ENCODE measurements around the gene FBLIM1.

Gene FBLIM1

DNA sequence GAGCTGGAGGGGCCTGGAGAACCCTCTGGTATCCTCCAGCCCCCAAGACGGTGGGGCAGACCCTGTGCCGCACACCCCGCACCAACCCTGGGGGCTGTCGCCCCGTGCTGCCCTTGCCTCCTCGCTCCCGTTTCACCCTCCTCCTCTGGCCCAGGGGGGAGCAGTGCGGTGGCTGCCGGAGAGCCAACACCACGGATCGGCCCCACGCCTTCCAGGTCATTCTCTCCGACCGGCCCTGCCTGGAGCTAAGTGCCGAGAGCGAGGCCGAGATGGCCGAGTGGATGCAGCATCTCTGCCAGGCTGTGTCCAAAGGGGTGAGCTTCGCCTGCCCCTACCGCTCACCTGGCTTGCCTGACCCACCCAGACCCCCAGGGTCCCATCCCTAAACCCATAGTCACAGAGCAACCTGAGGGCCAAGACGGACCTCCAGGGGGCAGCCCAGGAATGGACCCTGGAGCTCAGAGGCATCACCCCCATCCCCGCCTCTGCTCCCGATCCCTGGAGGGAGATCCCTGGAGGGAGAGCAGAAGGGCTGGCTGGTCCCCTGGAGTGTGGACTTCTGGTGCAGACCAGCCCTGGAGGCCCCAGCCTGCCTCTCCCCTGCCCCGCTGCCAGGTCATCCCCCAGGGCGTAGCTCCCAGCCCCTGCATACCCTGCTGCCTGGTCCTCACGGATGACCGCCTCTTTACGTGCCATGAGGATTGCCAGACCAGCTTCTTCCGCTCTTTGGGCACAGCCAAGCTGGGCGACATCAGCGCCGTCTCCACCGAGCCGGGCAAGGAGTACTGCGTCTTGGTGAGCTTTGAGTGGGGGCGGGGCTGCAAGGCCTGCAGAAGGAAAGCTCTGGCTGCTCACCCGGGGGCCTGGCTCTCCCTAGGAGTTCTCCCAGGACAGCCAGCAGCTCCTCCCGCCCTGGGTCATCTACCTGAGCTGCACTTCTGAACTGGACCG, 26.6 kb upstream of the FBLIM1 start:
- no peak for DNase-seq

DNA sequence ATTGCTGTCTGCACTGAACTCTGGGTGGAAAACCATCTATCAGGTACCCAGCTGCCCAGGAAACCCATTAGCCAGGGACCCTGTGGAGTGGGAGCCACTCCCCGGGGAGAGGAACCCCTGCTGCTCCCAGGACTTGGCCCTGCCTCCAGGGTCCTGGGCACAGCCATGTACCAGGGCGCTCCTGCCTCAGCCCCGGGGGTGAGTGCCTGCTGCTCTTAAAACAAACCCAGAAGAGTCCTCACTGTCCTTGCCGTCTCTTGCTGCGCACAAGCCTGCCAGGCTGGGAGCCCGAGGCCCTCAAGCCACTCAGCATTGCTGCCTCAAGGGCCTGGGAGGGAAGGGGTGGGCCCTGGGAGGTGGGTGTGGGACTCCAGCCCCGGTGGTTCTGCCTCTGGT, 25.9 kb upstream of the FBLIM1 start:
- no peak for DNase-seq

DNA sequence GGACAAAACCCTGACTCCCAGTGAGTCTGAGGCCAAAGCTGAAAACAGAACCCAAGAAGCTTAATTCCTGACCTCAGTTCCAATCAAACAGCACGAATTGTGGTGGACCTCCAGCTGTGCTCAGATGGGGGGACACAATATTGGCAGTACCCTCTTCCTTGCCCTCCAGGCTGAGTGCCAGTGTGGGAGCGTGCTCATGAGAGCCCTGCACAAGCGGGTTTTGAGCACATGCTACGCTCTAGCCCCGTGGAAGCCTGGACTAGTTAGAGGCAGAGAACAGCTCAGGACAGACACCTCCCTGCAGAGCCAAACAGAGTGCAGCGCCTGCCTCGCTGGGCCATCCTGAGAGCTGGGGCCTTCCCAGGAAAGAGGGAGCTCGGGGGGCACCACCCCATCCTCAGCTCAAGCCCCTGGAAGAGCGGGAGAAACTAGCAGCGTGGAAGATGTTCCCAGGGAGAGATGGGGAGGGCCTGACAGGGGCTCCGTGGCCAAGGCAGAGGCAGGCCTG, 25.3 kb upstream of the FBLIM1 start:
- DNase-seq: no peak

DNA sequence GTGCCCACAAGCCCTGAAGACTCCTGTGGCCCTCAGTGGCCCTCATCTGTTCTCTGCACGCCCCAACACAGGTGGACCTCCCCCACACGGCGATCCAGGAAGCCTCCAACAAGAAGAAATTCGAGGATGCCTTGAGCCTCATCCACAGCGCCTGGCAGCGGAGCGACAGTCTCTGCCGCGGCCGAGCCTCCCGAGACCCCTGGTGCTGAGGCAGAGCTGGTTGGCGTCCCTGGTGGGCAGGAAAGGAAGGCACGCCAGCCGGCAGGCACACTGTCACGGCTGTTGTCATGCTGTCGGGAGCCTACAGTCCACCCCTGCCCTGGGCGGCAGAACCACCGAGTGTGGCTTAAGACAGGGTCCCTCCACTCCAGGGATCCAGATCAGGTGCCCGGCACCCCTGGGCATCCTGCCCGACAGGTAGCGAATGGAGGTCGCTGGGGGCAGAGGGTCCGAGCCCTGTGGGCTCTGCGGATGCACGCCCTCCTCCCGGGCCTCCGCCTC, 24.8 kb upstream of the FBLIM1 start:
- DNase-seq: no peak

DNA sequence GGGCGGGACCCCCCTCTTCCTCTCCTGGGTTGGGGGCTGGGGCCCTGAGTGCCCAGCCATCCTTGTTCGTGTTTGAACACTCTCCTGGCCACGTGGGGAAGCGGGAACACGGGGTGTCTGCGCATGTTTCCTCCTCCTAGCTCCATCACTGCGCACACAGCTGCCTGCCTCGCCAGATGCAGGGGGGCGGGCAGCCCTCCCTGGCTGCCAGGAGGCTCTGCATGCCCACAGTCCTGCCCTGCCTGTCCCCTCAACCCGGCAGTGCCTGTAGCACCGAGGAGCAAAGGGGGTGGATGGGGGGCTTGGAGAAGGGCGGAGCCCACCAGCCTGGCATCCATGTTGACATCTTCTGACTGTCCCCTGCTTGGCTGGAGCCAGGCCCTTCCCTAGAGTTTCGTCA, 24.3 kb upstream of the FBLIM1 start:
- no peak for DNase-seq

DNA sequence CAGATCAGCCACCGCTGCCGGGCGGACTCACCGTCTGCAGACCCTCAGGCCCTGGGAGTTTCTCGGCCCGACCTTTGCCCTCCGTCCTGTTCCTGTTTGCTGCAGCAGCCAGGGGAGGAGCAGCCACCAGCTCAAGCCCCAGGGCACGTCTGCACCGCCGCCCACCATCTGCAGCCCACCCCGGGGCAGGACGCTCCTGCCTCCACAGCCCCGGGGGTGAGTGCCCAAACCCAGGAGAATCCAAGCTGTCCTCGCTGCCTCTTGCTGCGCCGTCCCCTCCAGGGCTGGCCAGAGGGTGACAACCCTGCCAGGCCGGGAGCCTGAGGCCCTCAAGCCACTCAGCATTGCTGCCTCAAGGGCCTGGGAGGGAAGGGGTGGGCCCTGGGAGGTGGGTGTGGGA, 23.7 kb upstream of the FBLIM1 start:
- no peak for DNase-seq

DNA sequence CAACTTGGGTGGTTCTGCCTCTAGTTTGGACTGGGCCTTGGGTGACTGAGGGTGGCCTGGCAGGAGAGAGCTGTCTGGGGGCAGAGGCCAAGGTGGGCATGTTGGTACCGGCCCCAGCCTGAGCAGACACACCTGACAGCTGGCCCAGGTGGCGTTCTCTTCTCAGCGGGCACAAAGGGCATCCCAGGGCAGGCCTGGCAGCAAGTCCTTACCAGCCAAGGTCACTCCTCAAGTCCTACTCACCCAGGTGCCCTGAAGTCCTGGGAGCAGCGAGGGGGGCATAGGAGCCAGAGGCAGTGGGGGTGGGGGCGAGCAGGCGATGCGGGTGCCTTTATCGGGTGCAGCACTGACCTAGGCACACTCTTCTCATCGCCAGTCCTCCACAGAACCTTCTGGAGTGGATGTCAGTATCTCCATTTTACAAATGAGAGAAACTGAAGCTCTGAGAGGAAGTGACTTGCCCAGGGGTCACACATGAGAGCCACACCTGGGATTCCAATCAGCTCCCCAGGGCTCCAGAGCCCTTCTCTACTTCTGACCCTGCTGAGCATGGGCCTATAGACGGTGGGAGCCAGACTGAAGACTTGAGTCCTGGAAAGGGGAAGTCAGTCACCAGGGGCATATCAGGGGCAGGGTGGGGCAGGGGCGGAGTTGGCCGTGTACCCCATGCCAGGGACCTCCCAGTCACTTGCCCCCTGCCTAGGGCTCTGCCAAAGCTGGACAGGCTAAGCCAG, 23.1 kb upstream of the FBLIM1 start:
- no peak for DNase-seq

DNA sequence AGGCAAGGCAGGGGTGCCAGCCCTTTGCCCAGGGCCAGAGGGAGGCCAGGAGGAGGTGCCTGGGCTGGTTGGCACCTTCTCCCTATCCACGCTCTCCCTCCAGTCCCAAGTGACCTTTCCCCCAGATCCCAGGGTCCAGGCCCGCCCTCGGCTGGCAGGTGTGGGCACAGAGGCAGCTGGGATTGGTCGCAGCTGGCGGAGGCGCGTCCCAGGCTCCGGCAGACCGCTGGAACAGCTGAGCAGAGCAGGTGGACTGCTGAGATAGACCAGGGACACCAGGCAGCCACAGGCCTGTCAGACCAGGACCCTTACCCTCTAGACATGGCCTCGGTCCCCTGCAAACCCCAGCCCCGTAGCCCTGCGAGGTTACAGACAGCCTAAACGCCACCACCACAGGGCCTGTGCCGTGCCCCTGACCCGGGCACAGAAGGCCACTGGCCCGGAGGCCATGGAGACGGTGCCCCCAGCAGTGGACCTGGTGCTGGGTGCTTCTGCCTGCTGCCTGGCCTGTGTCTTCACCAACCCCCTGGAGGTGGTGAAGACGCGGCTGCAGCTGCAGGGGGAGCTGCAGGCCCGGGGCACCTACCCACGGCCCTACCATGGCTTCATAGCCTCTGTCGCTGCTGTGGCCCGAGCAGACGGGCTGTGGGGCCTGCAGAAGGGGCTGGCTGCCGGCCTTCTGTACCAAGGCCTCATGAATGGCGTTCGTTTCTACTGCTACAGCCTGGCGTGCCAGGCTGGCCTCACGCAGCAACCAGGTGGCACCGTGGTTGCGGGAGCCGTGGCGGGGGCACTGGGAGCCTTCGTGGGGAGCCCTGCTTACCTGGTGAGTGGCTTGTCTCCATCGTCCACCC, 22.3 kb upstream of the FBLIM1 start, which contains the start of gene SLC25A34:
TSS of gene SLC25A34 (plus strand) at position 221 of the 854 bp plus-strand sequence. CDS start at position 449, 228 bp downstream.
- DNase-seq: peak; percentile 75

DNA sequence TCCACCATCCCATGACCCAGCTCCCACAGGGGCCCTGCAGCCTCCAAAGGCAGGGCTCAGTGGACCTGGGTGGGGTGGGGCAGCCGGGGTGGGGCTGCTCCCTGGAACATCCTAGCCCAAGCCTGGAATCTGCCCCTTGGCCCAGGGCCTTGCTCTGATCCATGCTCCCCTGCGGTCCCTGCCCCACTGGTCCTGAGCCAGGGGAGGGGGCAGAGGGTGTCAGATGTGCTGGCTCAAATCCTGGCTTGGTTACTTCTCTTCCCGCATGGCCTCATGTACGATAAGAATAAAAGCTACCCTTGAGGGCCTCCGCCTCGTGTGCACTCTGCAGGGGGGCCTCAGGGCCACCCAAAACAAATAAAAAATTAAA, 21.7 kb upstream of the FBLIM1 start:
- DNase-seq: no peak

DNA sequence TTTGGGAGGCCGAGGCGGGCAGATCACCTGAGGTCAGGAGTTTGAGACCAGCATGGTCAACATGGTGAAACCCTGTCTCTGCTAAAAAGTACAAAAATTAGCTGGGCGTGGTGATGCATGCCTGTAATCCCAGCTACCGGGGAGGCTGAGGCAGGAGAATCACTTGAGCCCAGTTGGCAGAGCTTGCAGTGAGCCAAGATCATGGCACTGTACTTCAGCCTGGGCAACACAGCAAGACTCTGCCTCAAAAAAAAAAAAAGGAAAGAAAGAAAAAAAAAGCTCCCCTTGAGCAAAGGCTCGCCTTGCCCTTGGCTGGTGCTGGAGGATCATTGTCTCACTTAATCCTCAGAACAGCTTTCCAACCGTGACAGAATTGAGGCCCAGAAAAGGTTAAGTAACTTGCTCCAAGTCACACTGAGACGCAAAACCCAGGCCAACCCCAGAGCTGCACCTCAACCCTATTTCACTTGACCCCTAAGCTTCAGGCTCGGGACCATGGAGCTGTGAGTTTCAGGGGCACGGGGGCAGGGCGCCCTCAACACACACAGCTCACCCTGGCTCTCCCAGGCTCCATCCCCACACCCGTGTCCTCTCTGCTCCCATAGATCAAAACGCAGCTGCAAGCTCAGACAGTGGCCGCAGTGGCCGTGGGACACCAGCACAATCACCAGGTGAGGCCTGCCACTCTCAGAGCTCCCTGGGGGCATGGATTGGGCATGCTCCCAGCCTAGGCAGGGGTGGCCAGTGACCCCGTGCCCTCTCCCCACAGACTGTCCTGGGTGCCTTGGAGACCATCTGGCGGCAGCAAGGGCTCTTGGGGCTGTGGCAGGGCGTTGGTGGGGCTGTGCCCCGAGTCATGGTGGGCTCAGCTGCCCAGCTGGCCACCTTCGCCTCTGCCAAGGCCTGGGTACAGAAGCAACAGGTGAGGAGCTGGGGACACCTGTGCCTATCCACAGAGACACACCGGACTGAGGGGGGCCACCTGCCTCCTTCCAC, 21.0 kb upstream of the FBLIM1 start:
- no peak for DNase-seq

DNA sequence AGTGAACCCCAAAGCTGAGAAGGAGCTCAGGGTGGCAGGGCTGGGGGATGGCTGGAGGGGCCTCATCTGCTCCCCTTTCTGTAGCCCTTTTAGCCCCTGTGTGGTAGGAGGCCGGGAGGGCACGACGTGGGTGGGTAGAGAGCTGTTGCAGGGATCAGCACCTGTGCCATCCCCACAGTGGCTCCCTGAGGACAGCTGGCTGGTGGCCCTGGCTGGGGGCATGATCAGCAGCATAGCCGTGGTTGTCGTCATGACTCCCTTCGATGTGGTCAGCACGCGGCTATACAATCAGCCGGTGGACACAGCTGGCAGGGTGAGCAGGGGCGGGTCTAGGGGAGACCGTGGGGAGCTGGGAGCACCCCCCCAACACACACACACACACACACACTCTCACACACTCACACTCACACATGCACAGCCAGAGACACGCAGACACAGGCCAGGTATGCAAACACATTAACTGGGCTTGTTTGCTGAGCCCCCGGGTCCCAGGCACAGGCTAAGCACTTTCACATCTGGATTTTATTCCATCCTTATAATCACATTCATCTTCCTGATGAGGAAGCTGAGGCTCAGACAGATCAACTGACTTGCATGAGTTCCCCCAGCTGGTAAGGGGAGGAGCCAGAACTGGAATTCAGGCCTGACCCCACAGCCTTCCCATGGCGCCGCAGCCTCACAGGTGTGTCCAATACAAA, 20.0 kb upstream of the FBLIM1 start:
- DNase-seq: no peak

DNA sequence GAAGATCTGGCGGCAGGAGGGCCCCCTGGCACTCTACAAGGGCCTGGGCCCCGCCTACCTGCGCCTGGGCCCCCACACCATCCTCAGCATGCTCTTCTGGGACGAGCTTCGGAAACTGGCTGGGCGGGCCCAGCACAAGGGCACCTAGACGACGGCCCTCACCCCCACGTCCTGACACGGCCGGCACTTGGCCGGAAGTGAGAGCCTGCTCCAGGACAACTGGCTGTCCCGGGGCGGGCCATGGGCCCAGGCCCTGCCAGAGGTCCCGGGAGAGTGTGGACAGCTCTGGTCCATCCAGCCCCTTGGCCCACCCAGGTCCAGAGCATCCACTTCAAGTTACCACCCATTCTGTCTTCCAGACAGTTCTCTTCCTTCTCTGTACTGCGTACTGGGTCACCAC, 19.3 kb upstream of the FBLIM1 start:
- no peak for DNase-seq

DNA sequence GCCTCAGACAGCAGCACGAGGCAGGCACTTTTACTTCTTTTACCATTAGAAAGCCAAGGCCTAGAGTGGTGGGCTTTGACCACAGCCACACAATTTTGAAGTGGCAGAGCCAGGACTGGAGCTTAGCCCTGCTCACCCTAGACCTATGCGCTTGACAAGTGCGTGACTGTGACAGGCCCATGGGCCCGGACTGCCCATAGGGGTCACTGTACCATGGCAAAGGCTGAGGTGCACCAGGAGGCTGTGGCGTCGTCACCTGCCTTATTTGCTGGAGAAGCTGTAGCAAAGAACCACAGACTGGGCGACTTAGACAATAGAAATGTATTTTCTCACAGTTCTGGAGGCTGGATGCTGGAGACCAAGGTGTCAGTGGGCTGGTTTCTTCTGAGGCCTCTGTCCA, 18.9 kb upstream of the FBLIM1 start:
- no peak for DNase-seq

DNA sequence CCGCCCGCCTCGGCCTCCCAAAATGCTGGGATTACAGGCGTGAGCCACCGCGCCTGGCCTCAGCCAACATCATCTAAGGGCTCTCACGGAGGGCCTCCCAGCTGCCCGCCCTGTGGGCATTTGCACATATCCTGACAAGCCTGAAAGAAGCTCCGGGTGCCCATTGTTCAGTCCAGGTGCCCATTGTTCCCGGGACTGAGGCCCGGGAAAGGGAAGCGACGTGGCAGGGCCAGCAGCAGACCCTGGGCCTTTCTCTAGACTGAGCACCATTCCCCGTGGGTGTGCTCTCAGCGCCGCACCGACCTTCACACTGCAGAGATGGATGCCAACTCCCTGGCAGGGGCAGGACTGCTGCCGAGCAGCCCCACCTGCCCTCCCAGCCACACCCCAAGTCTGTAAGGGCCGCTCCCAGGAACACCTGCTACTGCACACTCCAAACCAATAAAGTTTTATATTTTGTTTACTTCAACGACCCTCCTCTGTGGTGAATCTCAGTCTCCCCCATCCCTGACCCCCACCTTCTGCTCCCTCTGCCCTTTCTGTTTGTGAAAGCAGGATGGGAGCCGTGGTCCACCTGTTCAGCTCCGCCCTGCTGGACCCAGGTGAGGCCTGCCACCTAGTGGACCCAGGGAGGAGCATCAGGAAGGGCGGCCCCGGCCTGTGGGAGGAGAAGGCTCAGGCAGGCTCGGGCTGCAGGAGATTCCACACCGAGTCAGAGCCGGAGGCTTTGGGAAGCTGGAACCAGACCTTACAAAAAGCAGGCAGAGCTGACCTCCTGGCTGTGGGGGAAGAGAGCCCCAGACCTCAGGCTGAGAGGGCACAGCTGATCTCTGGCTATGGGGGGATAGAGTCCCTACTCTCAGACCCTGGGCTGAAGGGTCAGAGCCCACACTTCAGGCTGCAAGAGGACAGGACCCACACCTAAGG, 17.4 kb upstream of the FBLIM1 start:
- DNase-seq: peak; percentile 51

DNA sequence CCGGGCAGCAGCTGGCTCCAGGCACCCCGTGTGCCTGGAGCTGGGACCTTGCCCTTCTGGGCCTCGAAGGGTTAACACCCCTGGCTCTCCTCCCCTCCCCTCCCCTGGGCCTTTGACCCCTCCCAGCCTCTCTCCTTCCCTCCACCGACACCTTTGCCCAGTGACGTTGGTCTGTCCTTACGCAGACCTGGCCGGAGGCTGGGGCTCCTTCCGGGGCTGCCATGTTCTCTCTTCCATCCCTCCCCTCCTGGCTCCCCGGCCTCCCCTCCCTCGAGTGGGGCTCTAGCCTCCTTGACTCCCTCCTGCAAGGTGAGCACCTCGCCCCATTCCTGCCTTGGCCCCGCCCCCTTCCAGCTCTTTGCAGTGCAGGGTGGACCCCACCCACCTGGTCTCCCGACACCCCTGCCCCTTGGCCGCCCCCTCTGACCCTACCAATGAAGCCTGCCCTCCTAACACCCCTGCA, 16.2 kb upstream of the FBLIM1 start, which contains the start of gene TMEM82:
TSS of gene TMEM82 (plus strand) at position 161 of the 463 bp plus-strand sequence. CDS start at position 222, 61 bp downstream.
- no peak for DNase-seq

DNA sequence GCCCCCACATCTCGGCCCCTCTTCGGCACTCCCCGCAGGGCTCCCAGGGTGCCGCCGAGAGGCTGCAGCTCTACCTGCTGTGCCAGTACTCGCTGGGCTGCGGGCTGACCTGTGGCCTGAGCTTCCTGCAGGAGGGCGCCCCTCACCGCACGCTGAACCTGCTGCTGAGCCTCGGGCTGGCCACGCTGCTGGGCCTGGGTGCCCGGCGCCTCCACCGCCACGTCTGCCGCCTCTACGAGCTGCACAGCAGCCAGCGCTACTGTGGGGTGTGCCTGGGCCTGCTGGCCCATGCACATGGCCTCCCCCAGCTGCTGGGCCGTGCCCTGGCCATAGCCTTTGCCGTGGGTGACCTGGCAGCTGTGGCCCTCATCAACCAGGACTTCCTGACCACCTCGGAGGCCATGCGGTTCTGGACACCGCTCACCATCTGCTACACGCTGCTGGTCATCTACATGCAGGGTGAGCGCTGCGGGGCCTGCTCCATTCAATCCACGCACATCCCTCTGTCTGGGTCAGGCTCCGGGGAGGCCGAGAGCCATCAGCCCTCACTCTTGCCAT, 14.4 kb upstream of the FBLIM1 start:
- DNase-seq: no peak

DNA sequence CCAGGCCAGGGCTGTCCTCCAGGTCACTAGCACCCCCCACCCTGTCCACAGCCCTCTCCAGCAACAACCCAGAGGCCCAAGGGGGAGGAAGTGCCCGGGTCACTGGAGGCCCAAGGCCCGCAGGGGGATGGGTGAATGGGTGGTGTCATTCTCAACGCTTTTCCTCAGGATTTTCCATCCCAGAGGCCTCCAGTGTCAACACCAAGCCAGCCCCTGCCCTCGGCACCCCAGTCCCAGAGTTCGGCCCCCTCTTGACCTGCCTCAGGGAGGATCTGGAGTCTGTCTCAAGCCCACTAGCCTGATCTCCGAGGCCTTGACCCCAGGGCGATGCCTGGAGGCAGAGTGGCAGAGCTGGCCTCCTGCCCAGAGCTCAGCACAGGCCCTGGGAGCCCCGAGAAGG, 11.2 kb upstream of the FBLIM1 start:
- no peak for DNase-seq

DNA sequence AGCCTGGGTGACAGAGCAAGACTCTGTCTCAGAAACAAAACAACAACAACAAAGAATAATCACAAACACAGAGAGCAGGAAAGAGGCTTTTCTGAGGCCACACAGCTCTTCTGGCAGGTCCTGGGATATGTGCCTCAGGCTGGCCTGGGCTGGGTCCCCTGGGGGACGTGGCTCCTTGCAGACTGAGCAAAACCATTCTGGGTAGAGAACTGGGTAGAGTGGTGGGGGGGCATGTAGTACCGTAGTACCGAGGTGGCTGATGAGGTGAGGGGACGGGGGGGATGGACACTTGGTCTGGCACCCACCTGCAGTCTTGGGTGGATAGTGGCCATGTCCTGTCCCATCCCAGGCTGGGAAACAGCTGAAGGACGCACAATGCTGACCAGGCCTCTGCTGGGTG, 10.3 kb upstream of the FBLIM1 start:
- no peak for DNase-seq
